K562 (cell line): ENCODE results near the gene TP53BP2. TPM values are rescaled to one million over a fixed set of nuclear protein-coding genes. Genes with fewer than 3 reads are reported as not detected.

Experiments used
- ATAC-seq: fragments of 200-7000 bp; cut with Tn5 transposase; 3 replicates; pipeline ENCODE4 v1.9.1; 2020; ENCODE audit warnings: moderate library complexity
- BruUV-seq: library from RNA; stranded (reverse); fragments of 400-500 nt; replicated peaks from 2 replicates; lab custom pipeline; 2021; lab: Mats Ljungman, UMichigan
- CTCF ChIA-PET: fragments of 300-600 bp; formaldehyde crosslinking; extraction: SDS; loops from one replicate; lab custom pipeline; 2021; ENCODE audit warnings: low intra/inter-chr PET ratio; lab: Yijun Ruan, JAX
- POLR2A ChIA-PET: fragments of 300-600, 350-650 bp; sonication (Branson Sonifier 250); formaldehyde crosslinking; extraction: SDS; loops from one replicate; lab custom pipeline; 2021; ENCODE audit warnings: antibody characterized with exemption, inconsistent platforms; lab: Yijun Ruan, JAX
- DNase-seq, 4 experiments: peaks; one replicate each; pipeline versions ENCODE4 v3.0.0 to v3.0.0-alpha.2; 2011 to 2018; ENCODE audit warnings: low spot score in 3 of 4, mixed read lengths in 3 of 4; ENCODE audit errors: extremely low read depth in 1 of 4
- FAIRE-seq: peaks from 2 replicates; lab custom pipeline; 2011; peaks lifted over from hg19 to GRCh38; lab: Jason Lieb, UNC
- H2AFZ ChIP-seq: 2 replicates; pipeline ENCODE4 v1.6.0; 2011; ENCODE audit warnings: low read depth, low read length, control low read depth, inconsistent platforms
- H3K27ac ChIP-seq: fragments of 200-600 bp; 3 replicates; pipeline ENCODE4 v1.8.0; 2011; ENCODE audit warnings: low read depth, mild to moderate bottlenecking, control low read depth, inconsistent platforms, low read length, moderate library complexity, mixed read lengths; ENCODE audit errors: extremely low read depth
- H3K27me3 ChIP-seq, 2 experiments: fragments of 300-600 bp in 1 of 2; 2 replicates in 1 of 2; 3 replicates in 1 of 2; pipeline versions ENCODE4 v1.6.0 to v1.8.0; 2011; ENCODE audit warnings: inconsistent platforms in 2 of 2, low read length in 2 of 2, mild to moderate bottlenecking in 1 of 2, mixed read lengths in 1 of 2, moderate library complexity in 1 of 2; ENCODE audit not compliant: control insufficient read depth in 2 of 2, insufficient read depth in 2 of 2
- H3K36me3 ChIP-seq: fragments of 300-600 bp; 3 replicates; pipeline ENCODE4 v1.8.0; 2011; ENCODE audit warnings: mild to moderate bottlenecking, low read length, inconsistent platforms; ENCODE audit not compliant: control insufficient read depth, insufficient read depth
- H3K4me1 ChIP-seq, 2 experiments: fragments of 200-600 bp in 1 of 2; replicated peaks in 1 of 2; 2 replicates in 1 of 2; 3 replicates in 1 of 2; pipeline versions ENCODE4 v1.5.1 to v1.8.0; 2011; ENCODE audit warnings: inconsistent platforms in 2 of 2, low read length in 2 of 2, mild to moderate bottlenecking in 1 of 2, mixed read lengths in 1 of 2, moderate library complexity in 1 of 2; ENCODE audit not compliant: control insufficient read depth in 2 of 2, insufficient read depth in 2 of 2
- H3K4me2 ChIP-seq: 2 replicates; pipeline ENCODE4 v1.6.1; 2011; ENCODE audit warnings: low read length, control low read depth, inconsistent platforms, mixed read lengths; ENCODE audit not compliant: insufficient read depth
- H3K4me3 ChIP-seq: fragments of 200-600 bp; sonication (generic), shearing (Covaris generic); 2 replicates; pipeline ENCODE4 v1.5.1; 2016; ENCODE audit warnings: control low read depth, inconsistent platforms
- H3K79me2 ChIP-seq: fragments of 200-600 bp; 3 replicates; pipeline ENCODE4 v1.8.0; 2011; ENCODE audit warnings: low read length, inconsistent platforms; ENCODE audit not compliant: control insufficient read depth, insufficient read depth
- H3K9ac ChIP-seq, 2 experiments: 2 replicates each; pipeline versions ENCODE4 v1.6.0 to v1.6.1; 2011; ENCODE audit warnings: low read depth in 2 of 2, low read length in 2 of 2, control low read depth in 1 of 2, inconsistent platforms in 1 of 2, mild to moderate bottlenecking in 1 of 2, mixed read lengths in 1 of 2; ENCODE audit not compliant: insufficient read depth in 1 of 2
- H3K9me1 ChIP-seq: one replicate; pipeline ENCODE4 v1.6.0; 2011; ENCODE audit warnings: inconsistent platforms, mild to moderate bottlenecking, low read length, moderate library complexity; ENCODE audit not compliant: control insufficient read depth, insufficient read depth
- H3K9me3 ChIP-seq: replicated peaks from 2 replicates; pipeline ENCODE4 v1.5.1; 2011; ENCODE audit warnings: low read depth, low read length, inconsistent platforms; ENCODE audit not compliant: control insufficient read depth, insufficient read depth
- H4K20me1 ChIP-seq: replicated peaks from 2 replicates; pipeline ENCODE4 v1.6.1; 2011; ENCODE audit warnings: low read length, inconsistent platforms, mixed read lengths; ENCODE audit not compliant: control insufficient read depth, insufficient read depth
- ATF1 ChIP-seq, 2 experiments: fragments of 450-650 bp in 1 of 2; IDR thresholded peaks; 2 replicates each; pipeline ENCODE4 v1.6.1; 2016; ENCODE audit warnings: missing compliant biosample characterization in 1 of 2, missing genetic modification characterization in 1 of 2
- CBX2 ChIP-seq: fragments of 200-600 bp; sonication (generic); IDR thresholded peaks from one replicate; pipeline ENCODE4 v1.6.1; 2012; ENCODE audit warnings: mild to moderate bottlenecking, low read length, inconsistent platforms; ENCODE audit not compliant: insufficient read depth, poor library complexity, severe bottlenecking
- ELF2 ChIP-seq: fragments of 250-450 bp; sonication (Bioruptor Pico); IDR thresholded peaks from 2 replicates; pipeline ENCODE4 v1.5.0; 2021; ENCODE audit warnings: mild to moderate bottlenecking
- HLTF ChIP-seq: fragments of 450-650 bp; IDR thresholded peaks from 2 replicates; pipeline ENCODE4 v1.6.1; 2016
- KDM2B ChIP-seq: fragments of 250-450 bp; sonication (Bioruptor Pico); IDR thresholded peaks from 2 replicates; pipeline ENCODE4 v1.8.0; 2021; ENCODE audit warnings: mild to moderate bottlenecking, moderate library complexity
- KLF10 ChIP-seq: fragments of 250-450 bp; sonication (Bioruptor Pico); IDR thresholded peaks from 2 replicates; pipeline ENCODE4 v1.6.1; 2021; ENCODE audit warnings: matching md5 sums
- MTA3 ChIP-seq: fragments of 450-650 bp; formaldehyde crosslinking; IDR thresholded peaks from 2 replicates; pipeline ENCODE4 v1.6.1; 2017; ENCODE audit warnings: mild to moderate bottlenecking, borderline replicate concordance
- NFE2 ChIP-seq: IDR thresholded peaks from 2 replicates; pipeline ENCODE4 v1.6.1; 2014; ENCODE audit warnings: antibody characterized with exemption, low read depth
- NFE2L1 ChIP-seq: fragments of 450-650 bp; IDR thresholded peaks from 2 replicates; pipeline ENCODE4 v1.6.1; 2016; ENCODE audit warnings: missing genetic modification characterization, low read depth, mild to moderate bottlenecking, missing compliant biosample characterization, moderate library complexity, borderline replicate concordance
- NFXL1 ChIP-seq: fragments of 450-650 bp; formaldehyde crosslinking; IDR thresholded peaks from 2 replicates; pipeline ENCODE4 v1.4.0; 2021; ENCODE audit warnings: mild to moderate bottlenecking
- PHB ChIP-seq: fragments of 250-450 bp; sonication (Bioruptor Pico); IDR thresholded peaks from 2 replicates; pipeline ENCODE4 v1.5.0; 2021
- POU5F1 ChIP-seq: fragments of 150-350 bp; IDR thresholded peaks from 2 replicates; pipeline ENCODE4 v1.6.1; 2014; ENCODE audit warnings: borderline replicate concordance, low read length, low read depth, mild to moderate bottlenecking; ENCODE audit not compliant: partially characterized antibody
- TAF7 ChIP-seq: fragments of 450-650 bp; IDR thresholded peaks from 2 replicates; pipeline ENCODE4 v1.6.1; 2016; ENCODE audit warnings: missing genetic modification characterization, missing compliant biosample characterization
- ZNF133 ChIP-seq: fragments of 250-450 bp; sonication (Bioruptor Pico); IDR thresholded peaks from 2 replicates; pipeline ENCODE4 v1.4.0; 2020; ENCODE audit warnings: mild to moderate bottlenecking
- ZNF174 ChIP-seq: fragments of 250-450 bp; sonication (Bioruptor Pico); IDR thresholded peaks from 2 replicates; pipeline ENCODE4 v1.4.0; 2020; ENCODE audit warnings: mild to moderate bottlenecking
- ZNF212 ChIP-seq: fragments of 450-650 bp; formaldehyde crosslinking; IDR thresholded peaks from 2 replicates; pipeline ENCODE4 v1.4.0; 2020; ENCODE audit warnings: mild to moderate bottlenecking
- ZNF668 ChIP-seq: fragments of 250-450 bp; sonication (Bioruptor Pico); IDR thresholded peaks from 2 replicates; pipeline ENCODE4 v1.8.0; 2022; ENCODE audit warnings: mild to moderate bottlenecking, inconsistent platforms
- ZNF785 ChIP-seq: fragments of 250-450 bp; sonication (Bioruptor Pico); IDR thresholded peaks from 2 replicates; pipeline ENCODE4 v1.4.0; 2020; ENCODE audit warnings: mild to moderate bottlenecking
- WGBS: fragments of 100-300 bp; shearing (Covaris generic); methylation state at CpG from one replicate; pipeline ENCODE4 v1.1.6; 2016; ENCODE audit warnings: low coverage, mixed read lengths; ENCODE audit not compliant: insufficient coverage; ENCODE audit errors: missing lambda C conversion rate; 5-methylcytosine and 5-hydroxymethylcytosine counted together
- in situ Hi-C: fragments of 300-500 bp; cut with MboI; formaldehyde crosslinking; loops from 4 replicates; pipeline ENCODE4 v1.15.0; 2018; ENCODE audit warnings: inconsistent platforms, mixed read lengths
- intact Hi-C: fragments of 100-400 bp; cut with micrococcal nuclease; formaldehyde crosslinking; loops from 2 replicates; pipeline ENCODE4 v1.14.2; 2022
- polyA plus RNA-seq, 8 experiments: library from polyadenylated mRNA; depleted of rRNA in 4 of 8; stranded (reverse) in 5 of 8; unstranded in 3 of 8; fragments of >200 nt; fragmentation: Nextera tagmentation in 2 of 8; fragmentation: Illumina TruSeq in 1 of 8; extraction: Ambion mirVana in 2 of 8; extraction: Trizol in 1 of 8; gene quantifications; 2 replicates each; pipeline versions ENCODE4 v1.2.1 to v1.2.3, GENCODE V29; 2011 to 2014; ENCODE audit warnings: inconsistent platforms in 1 of 8, missing spikeins in 1 of 8
- total RNA-seq, 7 experiments: library from RNA; depleted of rRNA in 6 of 7; stranded (reverse); fragments of >200 nt in 6 of 7; fragmentation: Illumina TruSeq in 2 of 7; extraction: Trizol in 2 of 7; gene quantifications; 2 replicates each; pipeline versions ENCODE4 v1.2.1 to v1.2.3, GENCODE V29; 2011 to 2021; ENCODE audit warnings: low replicate concordance in 1 of 7
- TF ChIP-seq, protein P1 (sequence below): fragments of 250-450 bp; sonication (Bioruptor Pico); IDR thresholded peaks from 2 replicates; pipeline ENCODE4 v1.5.0; 2021; ENCODE audit warnings: mild to moderate bottlenecking, borderline replicate concordance

Gene TP53BP2
- total and polyA plus RNA-seq, 9 of the 15 experiments (the other 6 are each of a cell fraction or from before 2014, with no cell fraction given), result 17.0 to 69.6 (median 40.1) TPM

GRCh38 chr1:223729906-223730305 lies 115.8 kb downstream of the TP53BP2 start:
- CTCF ChIA-PET, result no interaction called here
- Histone ChIP-seq H3K4me2 (no peak overlapping the region), H4K20me1 (no peaks in the 10 kb centered on the region), H3K36me3 (peaks cover 58% of the 10 kb centered on the region), H3K27me3 (no peaks in the 10 kb centered on the region), H3K9me1 (no peaks in the 10 kb centered on the region), H2AFZ (no peak overlapping the region), H3K79me2 (peaks cover 30% of the 10 kb centered on the region), H3K27ac (no peak overlapping the region), H3K9me3 (no peaks in the 10 kb centered on the region), H3K4me3 (no peak overlapping the region), H3K4me1 (peaks cover 18 to 44% of the 10 kb centered on the region in 2 experiments), H3K9ac (no peak overlapping the region)
- DNase-seq (no peak), ATAC-seq (no peak), FAIRE-seq (no peak)
- no TSS peak for BruUV-seq
- intact Hi-C loops (loop anchor here (5.0 kb wide), 1 partner anchor 1993 kb away; no protein-coding TSS in a partner anchor), in situ Hi-C loops (no loop called here)
- POLR2A ChIA-PET, result interaction anchor here (0.8 to 3.7 kb wide), 6 partner anchors 9 to 44 kb away, joined by 3 to 17 read pairs (median 3); no protein-coding TSS in a partner anchor
- 57% methylated on average over 3 of the region's 4 CpGs for WGBS
- TF ChIP-seq ELF2 (CRISPR knock-in tag), result no peak
- TF ChIP-seq CBX2, result no peak
- no peak for TF ChIP-seq PHB
- no peak for TF ChIP-seq NFE2L1 (tag)
- TF ChIP-seq KDM2B (CRISPR knock-in tag), result no peak
- no peak for TF ChIP-seq ZNF785
- TF ChIP-seq NFE2, result no peak
- no peak for TF ChIP-seq NFXL1 (CRISPR knock-in tag)
- TF ChIP-seq, protein P1, sequence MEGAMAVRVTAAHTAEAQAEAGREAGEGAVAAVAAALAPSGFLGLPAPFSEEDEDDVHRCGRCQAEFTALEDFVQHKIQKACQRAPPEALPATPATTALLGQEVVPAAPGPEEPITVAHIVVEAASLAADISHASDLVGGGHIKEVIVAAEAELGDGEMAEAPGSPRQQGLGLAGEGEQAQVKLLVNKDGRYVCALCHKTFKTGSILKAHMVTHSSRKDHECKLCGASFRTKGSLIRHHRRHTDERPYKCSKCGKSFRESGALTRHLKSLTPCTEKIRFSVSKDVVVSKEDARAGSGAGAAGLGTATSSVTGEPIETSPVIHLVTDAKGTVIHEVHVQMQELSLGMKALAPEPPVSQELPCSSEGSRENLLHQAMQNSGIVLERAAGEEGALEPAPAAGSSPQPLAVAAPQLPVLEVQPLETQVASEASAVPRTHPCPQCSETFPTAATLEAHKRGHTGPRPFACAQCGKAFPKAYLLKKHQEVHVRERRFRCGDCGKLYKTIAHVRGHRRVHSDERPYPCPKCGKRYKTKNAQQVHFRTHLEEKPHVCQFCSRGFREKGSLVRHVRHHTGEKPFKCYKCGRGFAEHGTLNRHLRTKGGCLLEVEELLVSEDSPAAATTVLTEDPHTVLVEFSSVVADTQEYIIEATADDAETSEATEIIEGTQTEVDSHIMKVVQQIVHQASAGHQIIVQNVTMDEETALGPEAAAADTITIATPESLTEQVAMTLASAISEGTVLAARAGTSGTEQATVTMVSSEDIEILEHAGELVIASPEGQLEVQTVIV (CRISPR knock-in tag), result no peak
- no peak for TF ChIP-seq MTA3
- TF ChIP-seq HLTF, result no peak
- TF ChIP-seq ZNF212, result no peak
- TF ChIP-seq TAF7, result no peak
- TF ChIP-seq ZNF174 (CRISPR knock-in tag), result no peak
- TF ChIP-seq POU5F1, result no peak
- TF ChIP-seq ATF1 (CRISPR knock-in tag; IDR thresholded peaks at IDR 0.05), result no peak
- TF ChIP-seq ATF1 (tag; IDR thresholded peaks at IDR 0.05), result no peak
- TF ChIP-seq ZNF133 (CRISPR knock-in tag), result no peak
- no peak for TF ChIP-seq KLF10 (CRISPR knock-in tag)
- no peak for TF ChIP-seq ZNF668 (CRISPR knock-in tag)
